Testis (tissue), 3 donors: Measurements from ENCODE around the gene ETS1. TPM values are rescaled to one million over a fixed set of nuclear protein-coding genes. Genes with fewer than 3 reads are reported as not detected.

Source experiments
- DNase-seq: peaks from one replicate; pipeline ENCODE4 v3.0.0-alpha.2; 2019
- H3K27ac ChIP-seq, 2 donors: fragments of 200-600 bp; sonication (generic); one replicate each; pipeline ENCODE4 v1.5.1; 2019
- H3K27me3 ChIP-seq: fragments of 200-600 bp; sonication (generic); one replicate; pipeline ENCODE4 v1.5.1; 2019
- H3K36me3 ChIP-seq: fragments of 200-600 bp; sonication (generic); one replicate; pipeline ENCODE4 v1.5.1; 2017; ENCODE audit warnings: low read depth; ENCODE audit errors: missing control alignments
- H3K4me1 ChIP-seq: fragments of 200-600 bp; sonication (generic); one replicate; pipeline ENCODE4 v1.5.1; 2019
- H3K4me3 ChIP-seq, 2 donors: fragments of 200-600 bp; sonication (generic); one replicate each; pipeline ENCODE4 v1.5.1; 2017 to 2019
- H3K9me3 ChIP-seq: fragments of 200-600 bp; sonication (generic); one replicate; pipeline ENCODE4 v1.5.1; 2017
- POLR2A ChIP-seq: fragments of 450-650 bp; IDR thresholded peaks from one replicate; pipeline ENCODE4 v1.6.1; 2017; ENCODE audit warnings: antibody characterized with exemption, mild to moderate bottlenecking, moderate library complexity
- WGBS, 2 donors: methylation state at CpG; one replicate each; pipeline ENCODE4 v1.1.5; 2018; 5-methylcytosine and 5-hydroxymethylcytosine counted together
- intact Hi-C: fragments of 100-400 bp; cut with DNase I; formaldehyde crosslinking; loops from one replicate; pipeline ENCODE4 v1.15.1; 2023; ENCODE audit warnings: low total_unique reads
- polyA plus RNA-seq: library from polyadenylated mRNA; stranded (reverse); fragments of 350-450 nt; fragmentation: Illumina TruSeq; extraction: RNeasy Lipid Tissue Mini Kit (QIAGEN cat#74804); gene quantifications from one replicate; pipeline ENCODE4 v1.2.3, GENCODE V29; 2014; ENCODE audit warnings: low read depth, low replicate concordance; ENCODE audit not compliant: insufficient read depth
- total RNA-seq, 2 donors: library from RNA; depleted of rRNA; stranded (reverse); fragments of >200 nt; gene quantifications; one replicate each; pipeline ENCODE4 v1.2.3, GENCODE V29; 2016
- TF ChIP-seq, protein P1 (sequence below), 3 experiments: fragments of 450-650 bp in 2 of 3; fragments of 200-600 bp in 1 of 3; sonication (generic) in 1 of 3; IDR thresholded peaks; one replicate each; pipeline ENCODE4 v1.5.1; 2016 to 2019; ENCODE audit warnings: antibody characterized with exemption in 3 of 3, mild to moderate bottlenecking in 2 of 3, moderate library complexity in 1 of 3

ETS1 gene
- total and polyA plus RNA-seq, 3 donors from 2014 or later, result 15.1 to 21.1 (median 15.3) TPM

DNA sequence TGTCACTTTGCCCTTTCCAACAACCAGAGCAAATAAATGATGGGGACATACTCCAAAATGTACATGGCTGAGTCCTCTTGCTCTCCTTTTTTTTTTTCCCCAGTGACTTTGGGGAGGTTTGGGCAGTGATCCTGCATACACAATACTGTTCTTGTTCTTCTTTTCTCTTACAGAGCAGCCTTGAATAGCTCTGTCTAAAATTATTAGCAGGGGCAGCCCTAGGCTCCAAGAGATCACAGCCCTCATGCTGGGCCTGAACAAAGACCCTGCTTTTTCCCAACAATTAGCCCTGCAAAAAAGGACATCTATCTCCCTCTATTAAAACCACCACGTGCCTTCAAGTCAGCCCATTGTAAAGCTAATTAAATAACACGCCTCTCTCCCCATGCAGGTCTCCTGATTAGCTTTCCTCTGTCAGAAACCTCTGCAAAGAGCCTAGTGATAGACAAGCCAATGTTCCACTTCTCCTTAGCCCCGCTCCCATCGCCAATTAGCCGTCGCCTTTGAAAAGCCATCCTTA, 54.7 kb downstream of the ETS1 start:
- Histone ChIP-seq H3K9me3 (no peaks in the 10 kb centered on the region), H3K27ac (no peak overlapping the region), H3K36me3 (no peaks in the 10 kb centered on the region), H3K4me3 (no peak overlapping the region), H3K4me1 (no peaks in the 10 kb centered on the region), H3K27me3 (no peaks in the 10 kb centered on the region)
- WGBS, 2 donors, result 82 to 83% methylated on average over 6 of the region's 6 CpGs
- intact Hi-C loops, result no loop called here
- TF ChIP-seq, protein P1, sequence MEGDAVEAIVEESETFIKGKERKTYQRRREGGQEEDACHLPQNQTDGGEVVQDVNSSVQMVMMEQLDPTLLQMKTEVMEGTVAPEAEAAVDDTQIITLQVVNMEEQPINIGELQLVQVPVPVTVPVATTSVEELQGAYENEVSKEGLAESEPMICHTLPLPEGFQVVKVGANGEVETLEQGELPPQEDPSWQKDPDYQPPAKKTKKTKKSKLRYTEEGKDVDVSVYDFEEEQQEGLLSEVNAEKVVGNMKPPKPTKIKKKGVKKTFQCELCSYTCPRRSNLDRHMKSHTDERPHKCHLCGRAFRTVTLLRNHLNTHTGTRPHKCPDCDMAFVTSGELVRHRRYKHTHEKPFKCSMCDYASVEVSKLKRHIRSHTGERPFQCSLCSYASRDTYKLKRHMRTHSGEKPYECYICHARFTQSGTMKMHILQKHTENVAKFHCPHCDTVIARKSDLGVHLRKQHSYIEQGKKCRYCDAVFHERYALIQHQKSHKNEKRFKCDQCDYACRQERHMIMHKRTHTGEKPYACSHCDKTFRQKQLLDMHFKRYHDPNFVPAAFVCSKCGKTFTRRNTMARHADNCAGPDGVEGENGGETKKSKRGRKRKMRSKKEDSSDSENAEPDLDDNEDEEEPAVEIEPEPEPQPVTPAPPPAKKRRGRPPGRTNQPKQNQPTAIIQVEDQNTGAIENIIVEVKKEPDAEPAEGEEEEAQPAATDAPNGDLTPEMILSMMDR (IDR thresholded peaks at IDR 0.05), result no peak
- no peak for TF ChIP-seq POLR2A
- no peak for DNase-seq

DNA sequence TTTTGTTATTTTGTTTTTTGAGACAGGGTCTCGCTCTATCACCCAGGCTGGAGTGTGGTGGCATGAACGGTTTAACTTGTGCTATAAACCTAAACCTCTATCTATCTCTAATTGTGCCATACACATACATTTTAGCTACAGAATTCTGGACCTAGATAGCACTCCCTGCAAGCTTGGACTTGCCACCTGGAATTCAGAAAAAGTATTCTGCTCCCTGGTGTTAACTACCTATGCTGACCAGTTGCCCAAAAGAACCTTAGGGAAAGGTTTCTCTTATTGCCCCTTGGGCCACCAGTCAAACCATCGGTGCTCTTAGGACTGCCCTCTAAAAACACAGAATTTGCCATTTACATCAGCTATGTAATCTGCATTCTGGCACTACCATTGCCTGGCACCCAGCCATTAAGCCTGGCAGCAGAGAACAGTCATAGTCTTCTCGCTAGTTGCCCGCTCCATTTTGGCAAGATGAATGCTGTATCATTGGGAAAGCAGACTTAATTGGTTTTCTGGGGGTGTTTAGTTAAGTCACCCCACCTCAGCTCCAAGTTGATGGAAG, 55.3 kb downstream of the ETS1 start:
- H3K9me3 ChIP-seq, result no peaks in the 10 kb centered on the region

DNA sequence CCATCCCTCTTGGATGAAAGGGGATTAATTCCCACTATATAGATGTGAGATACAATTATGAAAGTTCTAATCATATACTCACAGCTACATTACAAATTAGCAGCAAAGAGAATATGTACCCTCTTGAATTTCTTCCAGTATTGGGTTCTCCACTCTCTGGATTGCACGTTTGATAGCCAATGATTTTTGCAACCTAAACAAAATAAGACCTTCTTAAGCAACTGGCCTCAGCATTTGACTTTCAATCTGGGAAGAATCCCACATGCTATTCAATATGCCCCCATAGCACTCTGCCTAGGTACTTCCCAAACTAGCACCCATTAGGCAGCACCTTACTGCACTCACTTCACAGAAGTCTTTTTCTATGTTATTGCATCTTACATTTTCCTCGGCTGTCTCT, 55.8 kb downstream of the ETS1 start:
- TF ChIP-seq, protein P1 (IDR thresholded peaks at IDR 0.05), result no peak
- no peak for TF ChIP-seq POLR2A
- H3K4me3 ChIP-seq, result no peak overlapping the region
- no peaks in the 10 kb centered on the region for H3K4me1 ChIP-seq
- no peaks in the 10 kb centered on the region for H3K36me3 ChIP-seq
- H3K27ac ChIP-seq, result no peak overlapping the region
- 91 to 93% methylated on average over 2 of the region's 2 CpGs for WGBS, 2 donors
- intact Hi-C loops, result no loop called here
- H3K9me3 ChIP-seq, result no peaks in the 10 kb centered on the region
- DNase-seq, result no peak
- no peaks in the 10 kb centered on the region for H3K27me3 ChIP-seq

More for the DNA sequence above, 55.3 kb downstream of the ETS1 start:
- Histone ChIP-seq H3K4me1 (no peaks in the 10 kb centered on the region), H3K36me3 (no peaks in the 10 kb centered on the region), H3K27ac (no peak overlapping the region), H3K4me3 (no peak overlapping the region), H3K27me3 (no peaks in the 10 kb centered on the region)
- 91% methylated on average over 5 of the region's 5 CpGs for WGBS, 2 donors
- TF ChIP-seq, protein P1 (IDR thresholded peaks at IDR 0.05), result no peak
- no peak for TF ChIP-seq POLR2A
- intact Hi-C loops, result no loop called here
- DNase-seq, result no peak

DNA sequence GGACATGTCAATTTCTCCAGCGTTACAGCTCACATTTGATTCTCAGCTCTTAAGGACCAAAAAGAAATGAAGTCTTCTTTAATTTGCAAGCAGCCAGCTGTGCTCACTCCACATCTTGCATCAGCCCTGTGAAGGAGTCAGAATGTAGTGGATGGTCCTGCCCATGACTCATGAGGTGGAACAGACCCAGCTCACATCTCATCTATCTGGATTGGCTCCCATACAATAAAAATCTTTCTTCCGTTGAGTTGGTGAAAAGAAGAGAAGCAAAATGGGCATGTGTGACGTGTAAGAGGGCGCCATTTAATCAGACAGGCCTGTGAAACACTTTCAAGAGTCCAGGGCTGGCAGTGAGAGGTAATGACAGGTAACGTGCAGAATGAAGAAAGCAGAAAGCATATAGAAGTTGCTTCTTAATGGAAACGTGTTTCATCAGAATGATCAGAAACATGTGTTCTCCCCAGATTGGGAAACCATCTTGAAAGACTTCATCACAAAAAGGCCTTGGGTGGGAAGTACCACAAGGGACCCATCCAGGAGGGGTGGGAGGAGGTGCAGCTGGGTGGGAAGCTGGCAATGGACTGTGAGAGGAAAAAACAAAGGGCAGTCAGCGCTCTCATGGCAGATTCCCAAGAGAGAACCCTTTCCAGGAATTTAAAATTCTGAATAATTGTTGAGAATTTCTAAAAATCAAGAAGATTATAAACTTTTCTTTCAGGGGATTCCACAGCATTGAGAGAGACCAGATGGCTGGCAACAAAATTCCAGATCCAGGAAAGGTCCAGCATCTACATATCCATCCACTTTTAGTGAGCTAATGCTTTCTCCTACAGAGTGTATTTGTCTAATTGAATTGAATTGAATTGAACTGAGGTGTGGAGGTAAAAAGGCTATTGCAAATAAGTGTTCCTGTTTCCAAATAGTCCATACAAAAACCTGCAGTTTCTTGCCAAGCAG, 57.0 kb downstream of the ETS1 start:
- 86 to 89% methylated on average over 7 of the region's 7 CpGs for WGBS, 2 donors
- no peak for DNase-seq
- no peaks in the 10 kb centered on the region for H3K4me1 ChIP-seq

More for the DNA sequence above, 57.0 kb downstream of the ETS1 start:
- H3K36me3 ChIP-seq, result no peaks in the 10 kb centered on the region
- H3K9me3 ChIP-seq, result no peaks in the 10 kb centered on the region
- no peak for TF ChIP-seq POLR2A
- TF ChIP-seq, protein P1 (IDR thresholded peaks at IDR 0.05), result no peak
- H3K27me3 ChIP-seq, result no peaks in the 10 kb centered on the region
- H3K4me3 ChIP-seq, result no peak overlapping the region
- no peak overlapping the region for H3K27ac ChIP-seq
- intact Hi-C loops, result no loop called here
